Activated T-cell treated with anti-CD3 and anti-CD28 coated beads, Interleukin-2, amount 50 U/mL, for 4 hours (primary cell): ENCODE data around the gene TASOR. TPM values are rescaled to one million over a fixed set of nuclear protein-coding genes. Genes with fewer than 3 reads are reported as not detected.
A peak's percentile ranks its signal among the peaks of the same experiment; 100 is the strongest.
"Not testable (repeated sequence)": the region's sequence is repeated elsewhere in the genome, so short reads cannot be mapped to it uniquely, and the experiment has no call there.

Source experiments
- ATAC-seq, 2 donors: fragments of 200-7000 bp; cut with Tn5 transposase; one replicate each; pipeline ENCODE4 v1.10.0; 2021
- DNase-seq: peaks from one replicate; pipeline ENCODE4 v3.0.0-alpha.2; 2020
- H3K27me3 Mint-ChIP-seq: one replicate; pipeline ENCODE4 v1.8.0; 2021; ENCODE audit warnings: low read depth, mixed read lengths
- H3K36me3 Mint-ChIP-seq: one replicate; pipeline ENCODE4 v1.8.0; 2022; ENCODE audit warnings: mixed read lengths; ENCODE audit not compliant: insufficient read depth
- H3K4me1 Mint-ChIP-seq: one replicate; pipeline ENCODE4 v1.8.0; 2021; ENCODE audit warnings: low read depth, mixed read lengths
- H3K4me3 Mint-ChIP-seq: one replicate; pipeline ENCODE4 v1.8.0; 2021; ENCODE audit warnings: mild to moderate bottlenecking, moderate library complexity, mixed read lengths
- H3K9me3 Mint-ChIP-seq: one replicate; pipeline ENCODE4 v1.8.0; 2021; ENCODE audit warnings: mixed read lengths
- total RNA-seq, 3 donors: library from RNA; stranded (reverse); gene quantifications; one replicate each; pipeline ENCODE4 v1.2.1, GENCODE V29; 2021

The TASOR gene, protein sequence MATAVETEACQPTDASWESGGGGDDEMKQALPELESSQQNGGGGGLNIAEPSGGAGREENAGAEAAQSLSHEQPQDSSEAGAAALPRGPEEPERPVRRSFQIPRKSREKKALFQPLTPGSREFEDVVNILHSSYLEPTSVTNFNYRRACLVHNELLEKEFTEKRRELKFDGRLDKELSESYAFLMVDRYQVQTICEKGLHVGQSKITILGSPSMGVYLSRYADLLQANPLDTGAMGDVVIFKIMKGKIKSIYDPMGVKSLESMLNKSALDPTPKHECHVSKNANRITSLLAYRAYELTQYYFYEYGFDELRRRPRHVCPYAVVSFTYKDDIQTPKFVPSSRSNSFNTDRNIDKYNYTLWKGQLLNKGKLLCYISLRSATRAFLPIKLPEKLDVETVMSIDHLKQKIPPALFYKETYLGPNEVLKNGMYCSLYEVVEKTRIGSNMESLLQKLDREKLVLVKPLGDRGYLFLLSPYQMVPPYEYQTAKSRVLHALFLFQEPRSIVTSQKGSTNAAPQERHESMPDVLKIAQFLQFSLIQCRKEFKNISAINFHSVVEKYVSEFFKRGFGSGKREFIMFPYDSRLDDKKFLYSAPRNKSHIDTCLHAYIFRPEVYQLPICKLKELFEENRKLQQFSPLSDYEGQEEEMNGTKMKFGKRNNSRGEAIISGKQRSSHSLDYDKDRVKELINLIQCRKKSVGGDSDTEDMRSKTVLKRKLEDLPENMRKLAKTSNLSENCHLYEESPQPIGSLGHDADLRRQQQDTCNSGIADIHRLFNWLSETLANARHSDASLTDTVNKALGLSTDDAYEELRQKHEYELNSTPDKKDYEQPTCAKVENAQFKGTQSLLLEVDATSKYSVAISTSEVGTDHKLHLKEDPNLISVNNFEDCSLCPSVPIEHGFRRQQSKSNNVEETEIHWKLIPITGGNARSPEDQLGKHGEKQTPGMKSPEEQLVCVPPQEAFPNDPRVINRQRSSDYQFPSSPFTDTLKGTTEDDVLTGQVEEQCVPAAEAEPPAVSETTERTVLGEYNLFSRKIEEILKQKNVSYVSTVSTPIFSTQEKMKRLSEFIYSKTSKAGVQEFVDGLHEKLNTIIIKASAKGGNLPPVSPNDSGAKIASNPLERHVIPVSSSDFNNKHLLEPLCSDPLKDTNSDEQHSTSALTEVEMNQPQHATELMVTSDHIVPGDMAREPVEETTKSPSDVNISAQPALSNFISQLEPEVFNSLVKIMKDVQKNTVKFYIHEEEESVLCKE (N-terminal part only)
- total RNA-seq: 10 to 100 TPM; 44.8 to 51.1 (median 45.3) TPM

DNA sequence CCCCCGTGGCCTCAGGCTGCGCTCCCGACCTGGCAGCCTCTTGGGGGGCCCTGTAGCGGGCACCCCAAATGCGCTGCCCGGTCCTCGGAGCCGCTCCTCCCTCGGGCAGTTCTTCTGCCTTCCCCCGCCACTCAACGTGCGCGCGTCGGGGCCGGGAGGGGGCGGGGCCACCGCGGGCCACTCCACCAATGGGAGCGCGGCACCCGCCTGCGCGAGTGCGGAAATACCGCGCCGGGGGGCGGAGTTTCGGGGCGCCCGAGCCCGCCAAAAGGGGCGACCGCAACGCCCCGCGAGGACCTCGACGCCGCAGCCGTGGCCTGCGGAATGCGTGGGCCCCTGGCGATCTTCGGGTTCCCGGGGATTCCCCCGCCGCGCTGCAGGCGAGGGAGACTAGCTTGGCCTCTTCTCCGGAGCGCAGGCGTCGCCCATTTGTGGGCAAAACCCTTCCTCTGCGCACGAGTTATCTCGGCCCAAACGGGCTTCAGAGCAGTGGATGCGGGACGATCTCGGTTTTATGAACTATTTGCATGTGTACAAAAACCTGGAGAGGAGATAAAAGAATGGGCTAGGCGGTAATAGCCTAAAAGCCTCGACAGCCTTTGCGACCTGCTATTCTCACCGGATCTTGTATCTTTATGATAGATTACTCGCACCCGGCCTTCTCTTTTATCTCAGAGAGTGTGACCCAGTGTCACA, at the start of gene TASOR:
TASOR (minus strand) TSS at position 144 of the 696 bp plus-strand sequence. CDS start 259 bp downstream, outside the sequence.
- Mint-ChIP-seq H3K36me3 (peaks cover 20% of the 10 kb centered on the region), H3K4me1 (peaks cover 37% of the 10 kb centered on the region), H3K9me3 (no peaks in the 10 kb centered on the region), H3K4me3 (peak within 1 kb of the TSS; percentile 97), H3K27me3 (no peaks in the 10 kb centered on the region)
- DNase-seq (peak; percentile 84), ATAC-seq (peak; percentile 89 to 92)

DNA sequence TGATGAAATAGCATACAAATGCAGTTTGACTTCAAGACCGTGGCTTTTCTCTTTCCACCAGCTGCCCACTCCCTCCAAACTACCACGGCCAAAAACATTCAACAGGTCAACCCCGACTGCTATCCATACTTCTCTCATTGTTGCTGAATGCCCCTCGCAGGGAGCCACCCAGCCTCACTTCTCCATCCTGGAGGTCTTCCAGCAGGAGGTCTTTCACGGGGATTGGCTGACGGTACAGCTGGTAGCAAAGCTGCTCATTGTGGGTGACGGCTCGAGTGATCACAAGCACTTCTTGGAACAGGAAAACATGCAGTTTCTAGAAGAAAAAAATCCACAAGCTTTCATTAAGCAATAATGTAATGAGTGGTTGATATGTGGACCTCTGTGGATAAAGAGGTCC, 49.0 kb upstream of the TASOR start:
- H3K27me3 Mint-ChIP-seq: no peaks in the 10 kb centered on the region
- peaks cover 53% of the 10 kb centered on the region for H3K4me1 Mint-ChIP-seq
- no peaks in the 10 kb centered on the region for H3K9me3 Mint-ChIP-seq
- no peak for DNase-seq
- peaks cover 62% of the 10 kb centered on the region for H3K36me3 Mint-ChIP-seq
- no peak for ATAC-seq
- no peak overlapping the region for H3K4me3 Mint-ChIP-seq

DNA sequence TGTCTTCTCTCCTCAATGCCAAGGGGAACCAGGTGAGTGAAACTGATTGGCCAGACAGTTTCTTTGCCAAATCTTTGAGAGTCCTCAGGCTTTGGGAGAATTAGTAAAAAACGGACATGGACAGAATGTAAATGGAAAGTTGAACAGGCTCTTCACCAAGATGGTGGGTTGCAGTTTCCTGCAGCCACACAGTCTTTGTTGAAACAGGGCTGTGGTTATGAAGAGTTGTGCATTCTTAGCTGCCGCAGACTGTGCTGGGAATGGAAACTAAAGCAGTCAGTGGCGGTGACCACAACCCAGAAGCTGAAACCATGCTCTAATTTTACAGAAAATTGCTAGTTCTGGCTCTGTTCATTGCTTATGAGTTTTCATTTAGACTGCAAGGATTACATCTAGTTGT, 42.1 kb upstream of the TASOR start:
- peaks cover 55% of the 10 kb centered on the region for H3K36me3 Mint-ChIP-seq
- peak; percentile 95 to 96 for ATAC-seq
- peak; percentile 35 for DNase-seq
- H3K27me3 Mint-ChIP-seq: no peaks in the 10 kb centered on the region
- no peaks in the 10 kb centered on the region for H3K9me3 Mint-ChIP-seq
- H3K4me1 Mint-ChIP-seq: peaks cover 52% of the 10 kb centered on the region
- peak overlapping the region; percentile 67 for H3K4me3 Mint-ChIP-seq

DNA sequence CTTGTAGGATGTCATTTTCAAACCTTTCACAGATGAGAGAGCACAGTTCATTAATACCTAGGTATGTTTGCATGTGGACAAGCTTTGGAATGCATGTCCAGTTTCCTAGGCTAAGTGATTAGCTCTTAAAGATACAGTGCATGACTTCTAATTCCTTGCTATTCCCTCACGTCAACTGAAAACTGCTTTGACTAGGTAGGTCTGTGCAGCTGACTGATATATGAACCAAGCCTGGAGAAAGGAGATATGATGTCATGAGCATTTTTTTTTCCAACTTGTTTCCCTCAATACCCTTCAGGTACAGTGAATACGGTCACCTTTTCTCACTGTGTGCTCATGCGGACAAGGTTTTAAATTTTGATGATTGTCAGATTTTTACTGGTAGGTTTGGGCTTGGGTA, 41.6 kb upstream of the TASOR start:
- Mint-ChIP-seq H3K4me1 (peaks cover 53% of the 10 kb centered on the region), H3K36me3 (peaks cover 54% of the 10 kb centered on the region), H3K9me3 (no peaks in the 10 kb centered on the region), H3K4me3 (no peak overlapping the region), H3K27me3 (no peaks in the 10 kb centered on the region)
- DNase-seq (no peak), ATAC-seq (peak in 1 of 2 donors; percentile 7)

DNA sequence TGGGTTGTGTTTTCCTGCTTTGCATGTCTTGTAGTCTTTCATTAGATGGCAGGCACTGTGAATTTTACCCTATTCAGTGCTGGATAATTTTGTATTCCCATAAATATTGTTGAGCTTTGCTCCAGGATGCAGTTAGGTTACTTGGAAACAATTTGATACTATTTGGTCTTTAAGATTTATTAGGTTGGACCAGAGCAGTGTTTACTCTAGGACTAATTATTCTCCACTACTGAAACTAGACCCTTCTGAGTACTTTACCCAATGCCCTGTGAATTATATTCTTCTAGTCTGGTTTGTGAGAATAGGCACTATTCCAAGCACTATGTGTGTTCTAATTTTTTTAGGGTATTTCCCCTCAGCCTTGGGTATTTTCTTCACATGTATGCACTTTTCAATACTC, 37.8 kb upstream of the TASOR start:
- DNase-seq (no peak), ATAC-seq (no peak)
- no peaks in the 10 kb centered on the region for H3K9me3 Mint-ChIP-seq
- peaks cover 35% of the 10 kb centered on the region for H3K4me1 Mint-ChIP-seq
- no peak overlapping the region for H3K4me3 Mint-ChIP-seq
- peaks cover 25% of the 10 kb centered on the region for H3K36me3 Mint-ChIP-seq
- no peaks in the 10 kb centered on the region for H3K27me3 Mint-ChIP-seq

DNA sequence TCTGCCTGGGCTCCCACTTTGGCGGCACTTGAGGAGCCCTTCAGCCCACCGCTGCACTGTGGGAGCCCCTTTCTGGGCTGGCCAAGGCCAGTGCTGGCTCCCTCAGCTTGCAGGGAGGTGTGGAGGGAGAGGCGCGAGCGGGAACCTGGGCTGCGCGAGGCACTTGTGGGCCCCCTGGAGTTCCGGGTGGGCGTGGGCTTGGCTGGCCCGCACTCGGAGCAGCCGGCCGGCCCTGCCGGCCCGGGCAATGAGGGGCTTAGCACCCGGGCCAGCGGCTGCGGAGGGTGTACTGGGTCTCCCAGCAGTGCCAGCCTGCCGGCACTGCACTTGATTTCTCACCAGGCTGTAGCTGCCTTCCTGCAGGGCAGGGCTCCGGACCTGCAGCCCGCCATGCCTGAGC, 35.7 kb upstream of the TASOR start:
- not testable (repeated sequence) for H3K4me3 Mint-ChIP-seq, DNase-seq, ATAC-seq, H3K9me3 Mint-ChIP-seq, H3K27me3 Mint-ChIP-seq
- Mint-ChIP-seq H3K36me3 (peaks cover 12% of the 10 kb centered on the region), H3K4me1 (peaks cover 20% of the 10 kb centered on the region)

DNA sequence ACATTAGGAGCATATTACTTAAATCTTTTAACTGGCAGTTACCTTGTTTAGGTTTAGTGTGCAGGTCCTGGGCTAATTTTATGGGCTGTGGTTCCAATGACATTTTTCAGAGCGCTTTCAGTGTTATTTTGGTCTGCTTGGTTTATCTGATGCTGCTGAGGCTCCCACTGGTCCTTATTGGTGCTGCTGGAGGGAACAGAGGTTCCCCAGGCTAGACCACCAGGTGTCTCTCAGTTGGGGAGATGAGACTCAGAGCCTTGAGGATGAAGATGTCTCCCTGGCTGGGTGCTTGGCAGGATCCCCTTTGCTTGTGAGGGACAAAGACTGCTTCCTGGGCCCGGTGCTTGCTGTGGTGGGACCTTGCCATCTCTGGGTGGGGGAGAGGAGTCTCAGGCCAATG, 28.3 kb upstream of the TASOR start:
- ATAC-seq: no peak

DNA sequence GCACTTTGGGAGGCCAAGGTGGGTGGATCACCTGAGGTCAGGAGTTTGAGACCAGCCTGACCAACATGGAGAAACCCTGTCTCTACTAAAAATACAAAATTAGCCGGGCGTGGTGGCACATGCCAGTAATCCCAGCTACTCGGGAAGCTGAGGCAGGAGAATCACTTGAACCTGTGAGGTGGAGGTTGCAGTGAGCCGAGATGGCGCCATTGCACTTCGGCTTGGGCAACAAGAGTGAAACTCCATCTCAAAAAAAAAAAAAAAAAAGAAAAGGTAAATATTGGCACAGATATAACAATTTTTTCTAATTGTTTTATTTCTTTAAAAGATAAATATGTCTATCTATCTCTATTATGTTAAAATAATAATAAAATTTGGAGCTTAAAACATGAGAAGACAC, 24.3 kb upstream of the TASOR start:
- not testable (repeated sequence) for ATAC-seq, H3K4me3 Mint-ChIP-seq, H3K36me3 Mint-ChIP-seq, H3K9me3 Mint-ChIP-seq, H3K27me3 Mint-ChIP-seq
- peaks cover 16% of the 10 kb centered on the region for H3K4me1 Mint-ChIP-seq
- peak; percentile 18 for DNase-seq

More for the DNA sequence above, 28.3 kb upstream of the TASOR start:
- Mint-ChIP-seq H3K4me3 (no peak overlapping the region), H3K36me3 (no peaks in the 10 kb centered on the region), H3K9me3 (peaks cover 4% of the 10 kb centered on the region), H3K4me1 (no peaks in the 10 kb centered on the region), H3K27me3 (no peaks in the 10 kb centered on the region)
- DNase-seq: no peak

DNA sequence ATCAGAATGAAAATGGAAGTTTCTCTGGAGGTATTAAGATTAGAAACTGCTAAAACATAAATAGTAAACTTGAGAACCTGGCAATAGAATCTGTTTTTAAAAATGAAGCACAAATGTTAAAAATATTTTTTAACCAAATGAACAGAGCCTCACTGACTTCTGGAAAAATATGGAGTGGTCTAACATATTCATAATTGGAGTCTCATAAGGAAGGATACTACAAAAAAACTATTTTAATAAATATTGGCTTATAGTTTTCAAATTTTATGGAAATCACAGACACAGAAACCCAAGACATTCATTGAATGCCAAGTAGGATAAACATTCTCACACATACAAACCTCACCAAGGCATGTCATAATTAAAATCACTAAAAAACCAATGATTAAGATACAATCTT, 23.6 kb upstream of the TASOR start:
- no peak overlapping the region for H3K4me3 Mint-ChIP-seq
- H3K36me3 Mint-ChIP-seq: no peaks in the 10 kb centered on the region
- H3K4me1 Mint-ChIP-seq: peaks cover 16% of the 10 kb centered on the region
- DNase-seq: no peak
- ATAC-seq: no peak
- H3K9me3 Mint-ChIP-seq: no peaks in the 10 kb centered on the region
- no peaks in the 10 kb centered on the region for H3K27me3 Mint-ChIP-seq

DNA sequence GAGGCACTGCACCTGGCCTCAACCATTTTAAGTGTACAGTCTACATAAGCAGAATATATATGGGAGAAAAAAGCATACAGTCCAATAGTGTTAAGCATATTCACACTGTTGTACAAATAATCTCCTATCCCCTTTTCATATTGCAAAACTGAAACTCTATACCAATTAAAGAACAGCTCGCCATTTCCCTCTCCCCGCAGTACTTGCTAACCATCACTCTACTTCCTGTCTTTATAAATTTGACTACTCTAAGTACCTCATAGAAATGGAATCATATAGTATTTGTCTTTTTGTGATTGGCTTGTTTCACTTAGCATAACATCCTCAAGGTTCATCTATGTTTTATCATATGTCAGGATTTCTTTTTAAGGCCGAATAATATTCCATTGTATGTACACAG, 21.6 kb upstream of the TASOR start:
- no peak overlapping the region for H3K4me3 Mint-ChIP-seq
- ATAC-seq: no peak
- no peak for DNase-seq

DNA sequence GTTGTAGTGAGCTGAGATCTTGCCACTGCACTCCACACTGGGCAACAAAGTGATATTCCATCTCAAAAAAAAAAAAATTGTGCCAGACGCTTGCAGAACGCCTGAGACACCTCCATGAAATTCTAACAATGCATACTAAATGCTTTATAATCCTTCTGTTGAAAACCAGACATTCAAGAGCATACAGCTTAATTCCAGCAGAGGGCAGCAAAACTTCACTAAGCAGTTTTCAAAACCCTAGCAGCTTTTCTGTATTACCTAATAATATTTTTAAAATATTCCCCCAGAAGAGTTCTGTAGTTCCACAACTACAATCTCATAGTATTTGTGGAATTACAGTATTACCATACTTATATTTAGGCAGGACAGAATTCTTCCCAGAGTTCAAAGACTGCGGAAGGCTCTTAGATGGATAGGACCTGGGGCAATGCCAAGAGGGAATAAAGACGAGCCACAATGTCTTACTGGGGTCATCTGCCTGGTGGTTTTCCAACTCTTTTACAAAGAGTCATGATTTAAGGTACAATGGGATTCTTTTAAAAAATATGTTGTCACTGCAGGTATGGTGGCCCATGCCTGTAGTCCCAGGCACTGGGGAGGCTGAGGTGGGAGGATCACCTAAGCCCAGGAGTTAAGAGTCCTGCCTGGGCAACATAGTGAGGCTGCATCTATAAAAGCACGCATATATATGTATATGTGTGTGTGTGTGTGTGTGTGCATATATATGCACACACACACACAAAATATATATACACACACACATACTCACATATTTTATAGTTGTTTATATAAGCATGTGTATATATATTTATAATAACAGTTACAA, 19.6 kb upstream of the TASOR start:
- ATAC-seq: peak in 1 of 2 donors; percentile 53

More for the DNA sequence above, 21.6 kb upstream of the TASOR start:
- Mint-ChIP-seq H3K4me1 (peaks cover 19% of the 10 kb centered on the region), H3K9me3 (no peaks in the 10 kb centered on the region), H3K27me3 (no peaks in the 10 kb centered on the region), H3K36me3 (no peaks in the 10 kb centered on the region)

DNA sequence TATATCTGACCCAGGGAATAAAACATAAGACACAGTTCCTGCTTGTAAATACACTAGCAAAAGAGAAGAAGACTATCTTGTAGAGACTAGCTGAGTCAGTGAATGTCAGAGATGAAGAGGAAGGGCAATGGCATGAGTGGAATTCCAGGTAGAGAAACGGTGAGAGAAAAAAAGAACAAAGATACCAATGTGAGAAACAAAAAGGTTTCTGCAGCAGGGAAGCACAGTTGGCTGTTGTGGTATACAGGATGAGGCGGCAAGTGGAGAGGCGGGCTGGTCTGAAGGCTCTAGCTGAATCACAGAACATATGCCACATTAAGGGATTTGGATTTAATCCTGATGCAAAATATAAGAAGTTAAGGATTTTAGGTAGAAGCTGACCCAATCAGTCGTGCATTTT, 17.1 kb upstream of the TASOR start:
- H3K4me3 Mint-ChIP-seq: no peak overlapping the region
- no peak for DNase-seq
- ATAC-seq: no peak
- H3K36me3 Mint-ChIP-seq: no peaks in the 10 kb centered on the region
- peaks cover 27% of the 10 kb centered on the region for H3K4me1 Mint-ChIP-seq
- no peaks in the 10 kb centered on the region for H3K9me3 Mint-ChIP-seq
- no peaks in the 10 kb centered on the region for H3K27me3 Mint-ChIP-seq

More for the DNA sequence above, 19.6 kb upstream of the TASOR start:
- H3K27me3 Mint-ChIP-seq: no peaks in the 10 kb centered on the region
- peak; percentile 41 for DNase-seq
- H3K4me1 Mint-ChIP-seq: peaks cover 19% of the 10 kb centered on the region
- H3K36me3 Mint-ChIP-seq: no peaks in the 10 kb centered on the region
- no peak overlapping the region for H3K4me3 Mint-ChIP-seq
- H3K9me3 Mint-ChIP-seq: no peaks in the 10 kb centered on the region
